SK-N-MC (cell line): ENCODE measurements around the gene STX19.

ENCODE experiments used
- EZH2 ChIP-seq: fragments of 200-600 bp; sonication (generic); IDR thresholded peaks from one replicate; pipeline ENCODE4 v1.6.1; 2017; ENCODE audit warnings: antibody characterized with exemption
- FOXP2 ChIP-seq: optimal IDR thresholded peaks from 2 replicates; pipeline ENCODE3; 2011; ENCODE audit warnings: mild to moderate bottlenecking, moderate library complexity; ENCODE audit not compliant: insufficient read depth; ENCODE audit errors: extremely low read length, control extremely low read depth
- POLR2AphosphoS5 ChIP-seq: IDR thresholded peaks from 2 replicates; pipeline ENCODE4 v1.6.1; 2012; ENCODE audit warnings: mild to moderate bottlenecking, low read depth, low read length, borderline replicate concordance

DNA sequence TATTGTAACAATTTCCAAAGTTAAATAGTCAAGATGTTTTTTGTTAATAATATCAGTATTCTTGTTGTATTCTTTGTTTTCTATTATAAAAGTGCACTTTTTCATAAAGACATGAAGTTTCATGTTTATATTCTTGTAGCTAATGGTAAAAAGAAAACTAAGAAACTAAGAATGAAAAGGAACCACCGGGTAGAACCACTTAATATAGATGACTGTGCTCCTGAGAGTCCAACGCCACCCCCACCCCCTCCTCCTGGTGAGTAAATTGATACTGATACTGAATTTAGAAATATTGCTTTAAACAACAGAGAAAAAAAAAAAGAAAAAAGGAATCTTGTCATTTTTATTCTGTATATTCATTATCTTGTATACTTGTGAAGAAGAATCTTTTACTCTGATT, 20.9 kb upstream of the STX19 start:
- TF ChIP-seq EZH2 (no peak), POLR2AphosphoS5 (no peak), FOXP2 (no peak)
